HG03521 (cell line): Measurements from ENCODE around the gene DUSP10.

Experiments
- ATAC-seq: cut with Tn5 transposase; IDR thresholded peaks from one replicate; pipeline ENCODE4 v1.9.1; 2021; ENCODE audit warnings: mild to moderate bottlenecking, moderate library complexity; ENCODE audit not compliant: unreplicated experiment

DUSP10 gene

GRCh38 chr1:221741703-221742554 is at the start of gene DUSP10:
Gene DUSP10 (minus strand): TSS chr1:221742089. CDS start chr1:221739744, 2,345 bp downstream.
- ATAC-seq, result peak; percentile 81

GRCh38 chr1:221788466-221788865 is 46.6 kb upstream of the DUSP10 start:
- no peak for ATAC-seq

- no peak for ATAC-seq
These were observed 44.8 kb upstream of the DUSP10 start for GRCh38 chr1:221786647-221787046.

GRCh38 chr1:221783936-221784335 is 42.0 kb upstream of the DUSP10 start:
- no peak for ATAC-seq

GRCh38 chr1:221783437-221783836 is 41.5 kb upstream of the DUSP10 start:
- no peak for ATAC-seq

- no peak for ATAC-seq
These were observed 41.1 kb upstream of the DUSP10 start for GRCh38 chr1:221782970-221783369.

GRCh38 chr1:221782477-221782876 is 40.6 kb upstream of the DUSP10 start:
- no peak for ATAC-seq

- no peak for ATAC-seq
These were observed 39.3 kb upstream of the DUSP10 start for GRCh38 chr1:221781102-221781755.

GRCh38 chr1:221780175-221780574 is 38.3 kb upstream of the DUSP10 start:
- no peak for ATAC-seq

GRCh38 chr1:221779771-221780170 is 37.9 kb upstream of the DUSP10 start:
- no peak for ATAC-seq

GRCh38 chr1:221778535-221779142 is 36.8 kb upstream of the DUSP10 start:
- peak; percentile 26 for ATAC-seq

- ATAC-seq, result peak; percentile 25
These were observed 36.2 kb upstream of the DUSP10 start for GRCh38 chr1:221778125-221778524.

GRCh38 chr1:221777431-221778072 is 35.7 kb upstream of the DUSP10 start:
- peak; percentile 57 for ATAC-seq

GRCh38 chr1:221776495-221777301 is 34.8 kb upstream of the DUSP10 start:
- peak; percentile 30 for ATAC-seq

- ATAC-seq, result no peak
These were observed 33.3 kb upstream of the DUSP10 start for GRCh38 chr1:221775206-221775605.

- no peak for ATAC-seq
These were observed 32.4 kb upstream of the DUSP10 start for GRCh38 chr1:221774054-221774842.

GRCh38 chr1:221773383-221773782 is 31.5 kb upstream of the DUSP10 start:
- ATAC-seq, result no peak

- ATAC-seq, result no peak
These were observed 30.2 kb upstream of the DUSP10 start for GRCh38 chr1:221772117-221772516.

- ATAC-seq, result no peak
These were observed 26.7 kb upstream of the DUSP10 start for GRCh38 chr1:221768444-221769066.
